ENCODE data around the gene ATP10A. TPM values are rescaled to one million over a fixed set of nuclear protein-coding genes. Genes with fewer than 3 reads are reported as not detected.

The ATP10A gene
- total RNA-seq, 1 experiment from 2014 or later, result 3.9 TPM

DNA sequence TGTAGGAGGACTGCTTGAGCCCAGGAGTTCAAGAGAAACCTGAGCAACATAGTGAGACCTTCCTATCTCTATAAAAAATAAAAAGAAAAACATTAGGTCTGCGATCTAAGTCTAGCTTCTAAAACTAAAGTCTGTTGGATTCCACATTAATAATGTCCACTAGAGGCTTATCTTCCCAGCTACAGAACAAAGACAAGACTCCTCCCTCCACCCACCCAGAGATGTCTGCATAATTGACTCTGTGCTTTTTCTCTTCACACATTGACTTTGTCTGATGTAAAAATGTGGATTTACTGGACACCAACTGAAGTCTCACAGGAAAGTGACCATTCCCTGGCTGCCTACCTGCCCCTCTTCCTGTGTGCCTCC is 91.8 kb downstream of the ATP10A start:
- Histone ChIP-seq H4K20me1 (ENCODE audit: control insufficient read depth, insufficient read depth, insufficient read length) (no peaks in the 10 kb centered on the region), H3K23ac (ENCODE audit: insufficient read length, low read depth, low read length) (no peak overlapping the region), H3K14ac (ENCODE audit: insufficient read depth, low read length) (no peak overlapping the region), H3K56ac (ENCODE audit: insufficient read length, low read depth, low read length) (no peak overlapping the region), H2AFZ (ENCODE audit: low read length) (no peak overlapping the region), H3K79me2 (ENCODE audit: insufficient read depth, low read length) (no peaks in the 10 kb centered on the region), H3T11ph (ENCODE audit: low read length) (no peak overlapping the region), H3K9ac (ENCODE audit: extremely low read depth, insufficient read length, low read length) (no peak overlapping the region), H2AK5ac (ENCODE audit: insufficient read length, low read length) (no peak overlapping the region), H2BK5ac (ENCODE audit: insufficient read length, low read length) (no peak overlapping the region), H2BK12ac (ENCODE audit: insufficient read length, low read depth, low read length) (no peak overlapping the region), H3K27me3 (ENCODE audit: insufficient read depth, low read length) (no peaks in the 10 kb centered on the region), H4K8ac (replicated peaks; ENCODE audit: insufficient read length, low read depth, low read length) (no peak overlapping the region), H3K4me2 (ENCODE audit: insufficient read depth, insufficient read length, low read length) (no peak overlapping the region), H2BK20ac (ENCODE audit: low read depth, low read length, poor library complexity, severe bottlenecking) (no peak overlapping the region), H2BK120ac (ENCODE audit: low read depth, low read length, poor library complexity, severe bottlenecking) (no peak overlapping the region), H4K91ac (ENCODE audit: insufficient read length, low read depth, low read length) (no peak overlapping the region), H3K18ac (ENCODE audit: insufficient read length, low read depth, low read length) (no peak overlapping the region), H2BK15ac (ENCODE audit: low read depth, low read length) (no peak overlapping the region), H3K9me3 (ENCODE audit: control insufficient read depth, low read depth, low read length) (no peaks in the 10 kb centered on the region), H3K4me1 (ENCODE audit: insufficient read depth, low read length) (peaks cover 6% of the 10 kb centered on the region), H4K5ac (ENCODE audit: insufficient read length, low read depth, low read length) (no peak overlapping the region), H3K4ac (ENCODE audit: low read depth, low read length) (no peak overlapping the region), H3K23me2 (ENCODE audit: insufficient read length, low read depth, low read length, poor library complexity, severe bottlenecking) (no peaks in the 10 kb centered on the region), H3K27ac (ENCODE audit: insufficient read length, low read depth, low read length) (no peak overlapping the region), H3K79me1 (ENCODE audit: insufficient read depth, low read depth, low read length, poor library complexity, severe bottlenecking) (no peaks in the 10 kb centered on the region)
- TF ChIP-seq, protein P1, sequence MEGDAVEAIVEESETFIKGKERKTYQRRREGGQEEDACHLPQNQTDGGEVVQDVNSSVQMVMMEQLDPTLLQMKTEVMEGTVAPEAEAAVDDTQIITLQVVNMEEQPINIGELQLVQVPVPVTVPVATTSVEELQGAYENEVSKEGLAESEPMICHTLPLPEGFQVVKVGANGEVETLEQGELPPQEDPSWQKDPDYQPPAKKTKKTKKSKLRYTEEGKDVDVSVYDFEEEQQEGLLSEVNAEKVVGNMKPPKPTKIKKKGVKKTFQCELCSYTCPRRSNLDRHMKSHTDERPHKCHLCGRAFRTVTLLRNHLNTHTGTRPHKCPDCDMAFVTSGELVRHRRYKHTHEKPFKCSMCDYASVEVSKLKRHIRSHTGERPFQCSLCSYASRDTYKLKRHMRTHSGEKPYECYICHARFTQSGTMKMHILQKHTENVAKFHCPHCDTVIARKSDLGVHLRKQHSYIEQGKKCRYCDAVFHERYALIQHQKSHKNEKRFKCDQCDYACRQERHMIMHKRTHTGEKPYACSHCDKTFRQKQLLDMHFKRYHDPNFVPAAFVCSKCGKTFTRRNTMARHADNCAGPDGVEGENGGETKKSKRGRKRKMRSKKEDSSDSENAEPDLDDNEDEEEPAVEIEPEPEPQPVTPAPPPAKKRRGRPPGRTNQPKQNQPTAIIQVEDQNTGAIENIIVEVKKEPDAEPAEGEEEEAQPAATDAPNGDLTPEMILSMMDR (conservative IDR thresholded peaks at IDR 0.05), result no peak
- no peak for DNase-seq
- 0 out of 7 replicates have a peak overlapping the region, but pooled peaks of 1 of the 3 experiments have one; percentile 31 for H3K27ac Mint-ChIP-seq
- no CpG with 5 or more reads among the region's 1 CpG for WGBS (ENCODE audit: extremely low coverage, insufficient read length, low lambda C conversion rate)
- H3K9me3 Mint-ChIP-seq, result peaks cover 0 to 3% of the 10 kb centered on the region in 2 experiments; a peak in 2 of 5 replicates
- no peak overlapping the region for H3K4me3 Mint-ChIP-seq
- no peaks in the 10 kb centered on the region; the same call in 1 of the 2 replicates for H3K27me3 Mint-ChIP-seq (ENCODE audit: low read depth)
- peaks cover 26 to 29% of the 10 kb centered on the region in 2 experiments for H3K4me1 Mint-ChIP-seq
- H3K36me3 Mint-ChIP-seq (ENCODE audit: insufficient read depth in 1 of 3, low read depth in 3 of 3), result peaks cover 0 to under 1% (median under 1%) of the 10 kb centered on the region in 3 experiments; a peak in 2 of 7 replicates
